ENCODE results near the gene ZBTB17.

DNA sequence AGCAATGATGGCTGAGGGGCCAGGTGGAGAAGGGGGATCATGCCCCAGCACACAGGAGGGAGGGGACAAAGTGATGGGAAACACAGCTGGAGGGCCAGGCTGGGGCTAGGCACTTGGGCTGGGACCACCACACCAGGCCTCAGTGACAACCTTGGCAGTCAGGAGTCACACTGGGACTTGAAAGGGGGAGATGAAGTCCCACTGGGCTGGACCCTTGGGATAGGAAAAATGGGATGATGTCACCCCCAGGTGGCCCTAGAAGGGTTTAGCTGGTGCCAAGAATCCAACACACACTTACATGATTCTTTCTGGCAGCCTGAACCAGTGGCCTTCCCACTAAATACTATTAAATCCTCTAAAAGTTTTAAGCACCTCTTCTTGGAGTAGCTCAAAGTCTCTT is 17.1 kb downstream of the ZBTB17 start:
- no peak for TF ChIP-seq POLR2A (IDR thresholded peaks at IDR 0.05; ENCODE audit: low read depth, low read length)
- TF ChIP-seq POLR2AphosphoS5 (IDR thresholded peaks at IDR 0.05; ENCODE audit: low read depth, low read length): no peak
- TF ChIP-seq TAF1 (IDR thresholded peaks at IDR 0.05; ENCODE audit: borderline replicate concordance, low read depth, low read length): no peak
